GM12873 (cell line): ENCODE data around the gene ZNF22.

Source experiments
- CTCF ChIP-seq: IDR thresholded peaks from 2 replicates; pipeline ENCODE4 v1.5.1; 2012; ENCODE audit warnings: low read depth, mild to moderate bottlenecking, moderate library complexity, low read length, control low read depth; ENCODE audit not compliant: insufficient read depth; ENCODE audit errors: missing control alignments

The ZNF22 gene

GRCh38 chr10:44990302-44990655 is 10.4 kb upstream of the ZNF22 start:
- no peak for TF ChIP-seq CTCF

GRCh38 chr10:44990965-44991364 is 9.8 kb upstream of the ZNF22 start:
- TF ChIP-seq CTCF: no peak

DNA sequence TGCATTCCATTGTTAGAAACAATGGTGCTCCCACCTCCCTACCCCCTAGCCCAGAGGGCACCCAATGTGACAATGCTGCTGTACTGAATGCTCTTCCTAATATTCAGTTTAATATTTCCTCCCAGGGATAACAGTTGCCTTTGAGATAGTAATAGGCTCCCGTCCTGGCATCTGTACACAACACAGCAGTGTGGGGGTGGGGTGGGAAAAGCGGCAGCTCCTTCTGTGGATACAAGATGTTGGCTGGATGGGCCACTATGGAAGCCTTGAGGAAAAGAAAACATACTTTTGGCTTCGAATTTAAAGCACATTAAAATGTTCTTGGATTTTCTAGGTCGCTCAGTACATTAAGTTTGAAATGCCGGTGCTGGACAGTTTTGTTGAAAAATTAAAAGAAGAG is 9.2 kb upstream of the ZNF22 start:
- no peak for TF ChIP-seq CTCF

GRCh38 chr10:44992070-44992731 is 8.5 kb upstream of the ZNF22 start:
- TF ChIP-seq CTCF: no peak

- no peak for TF ChIP-seq CTCF
Observed at GRCh38 chr10:44992732-44993225, 7.9 kb upstream of the ZNF22 start.

DNA sequence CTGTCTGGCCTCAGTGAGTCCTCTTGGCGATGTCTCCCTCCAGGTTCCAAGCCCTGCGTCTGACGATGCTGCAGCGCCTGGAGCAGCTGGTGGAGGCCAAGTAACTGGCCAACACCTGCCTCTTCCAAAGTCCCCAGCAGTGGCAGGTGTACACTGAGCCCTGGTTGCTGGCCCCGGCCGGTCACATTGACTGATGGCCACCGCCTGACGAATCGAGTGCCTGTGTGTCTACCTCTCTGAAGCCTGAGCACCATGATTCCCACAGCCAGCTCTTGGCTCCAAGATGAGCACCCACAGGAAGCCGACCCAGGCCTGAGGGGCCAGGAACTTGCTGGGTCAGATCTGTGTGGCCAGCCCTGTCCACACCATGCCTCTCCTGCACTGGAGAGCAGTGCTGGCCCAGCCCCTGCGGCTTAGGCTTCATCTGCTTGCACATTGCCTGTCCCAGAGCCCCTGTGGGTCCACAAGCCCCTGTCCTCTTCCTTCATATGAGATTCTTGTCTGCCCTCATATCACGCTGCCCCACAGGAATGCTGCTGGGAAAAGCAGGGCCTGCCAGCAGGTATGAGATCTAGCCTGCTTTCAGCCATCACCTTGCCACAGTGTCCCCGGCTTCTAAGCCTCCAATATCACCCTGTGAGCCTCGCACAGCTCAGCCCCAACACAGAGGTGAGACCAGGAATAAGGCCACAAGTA is 7.3 kb upstream of the ZNF22 start:
- no peak for TF ChIP-seq CTCF

DNA sequence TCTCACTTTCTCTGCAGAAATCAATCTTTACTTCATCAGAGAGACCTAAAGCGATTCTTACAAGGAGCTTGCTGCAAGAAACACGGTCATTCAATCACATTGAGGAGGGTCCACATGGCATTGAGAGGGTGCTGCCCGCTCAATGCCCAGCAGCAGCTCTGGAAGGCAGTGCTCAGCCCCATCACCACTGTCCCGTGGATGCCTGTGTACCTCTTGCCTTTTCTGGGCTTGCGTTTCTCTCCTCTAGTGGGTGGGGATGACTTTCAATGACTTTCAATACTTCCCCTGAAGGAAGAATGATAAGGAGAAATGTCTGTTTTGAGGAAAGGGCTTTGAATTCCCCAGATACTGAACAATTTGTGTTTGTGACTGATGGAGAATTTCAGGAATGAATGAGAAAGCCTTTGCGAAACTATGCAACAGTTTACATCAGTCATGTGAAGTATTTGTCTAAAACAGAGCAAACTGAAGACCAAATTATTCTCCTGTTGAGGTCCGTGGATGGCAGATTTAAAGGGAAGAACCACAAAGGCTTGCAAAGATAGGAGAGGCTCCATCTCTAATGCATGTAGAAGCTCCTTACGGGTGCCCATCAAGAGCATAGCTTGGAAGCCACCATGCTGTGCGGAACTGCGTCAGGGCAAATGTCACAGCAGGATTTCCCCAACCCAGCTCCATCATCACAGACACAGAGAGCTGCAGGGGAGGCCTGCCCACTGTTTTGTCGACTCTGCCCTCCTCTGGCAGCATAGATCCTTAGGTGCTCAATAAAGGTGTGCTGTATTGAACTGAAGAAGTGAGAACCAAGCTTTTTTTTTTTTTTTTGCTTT is 6.6 kb upstream of the ZNF22 start:
- no peak for TF ChIP-seq CTCF
